Vagina (tissue), 2 donors: ENCODE data around the gene CSTPP1.

Experiments used
- CTCF ChIP-seq, 3 experiments: fragments of 450-650 bp in 2 of 3; fragments of 200-600 bp in 1 of 3; sonication (generic) in 1 of 3; IDR thresholded peaks; one replicate each; pipeline ENCODE4 v1.5.1; 2017 to 2019; ENCODE audit warnings: antibody characterized with exemption in 3 of 3, mild to moderate bottlenecking in 2 of 3, moderate library complexity in 2 of 3
- POLR2A ChIP-seq, 2 donors: fragments of 450-650 bp; IDR thresholded peaks; one replicate each; pipeline ENCODE4 v1.6.1; 2017; ENCODE audit warnings: antibody characterized with exemption in 2 of 2, mild to moderate bottlenecking in 2 of 2, moderate library complexity in 2 of 2

GRCh38 chr11:47055534-47055933, 119.0 kb downstream of the CSTPP1 start:
- TF ChIP-seq CTCF (IDR thresholded peaks at IDR 0.05) (no peak), POLR2A (IDR thresholded peaks at IDR 0.05) (no peak)
